ENCODE measurements around the gene ZNF148.
A peak's percentile ranks its signal among the peaks of the same experiment; 100 is the strongest.
"Not testable (repeated sequence)": the region's sequence is repeated elsewhere in the genome, so short reads cannot be mapped to it uniquely, and the experiment has no call there.

Gene ZNF148

GRCh38 chr3:125374501-125374995 is 577 bp downstream of the ZNF148 start:
- DNase-seq (ENCODE audit: low read depth in 2 of 2), result peak in 1 of 2 donors; percentile 12

DNA sequence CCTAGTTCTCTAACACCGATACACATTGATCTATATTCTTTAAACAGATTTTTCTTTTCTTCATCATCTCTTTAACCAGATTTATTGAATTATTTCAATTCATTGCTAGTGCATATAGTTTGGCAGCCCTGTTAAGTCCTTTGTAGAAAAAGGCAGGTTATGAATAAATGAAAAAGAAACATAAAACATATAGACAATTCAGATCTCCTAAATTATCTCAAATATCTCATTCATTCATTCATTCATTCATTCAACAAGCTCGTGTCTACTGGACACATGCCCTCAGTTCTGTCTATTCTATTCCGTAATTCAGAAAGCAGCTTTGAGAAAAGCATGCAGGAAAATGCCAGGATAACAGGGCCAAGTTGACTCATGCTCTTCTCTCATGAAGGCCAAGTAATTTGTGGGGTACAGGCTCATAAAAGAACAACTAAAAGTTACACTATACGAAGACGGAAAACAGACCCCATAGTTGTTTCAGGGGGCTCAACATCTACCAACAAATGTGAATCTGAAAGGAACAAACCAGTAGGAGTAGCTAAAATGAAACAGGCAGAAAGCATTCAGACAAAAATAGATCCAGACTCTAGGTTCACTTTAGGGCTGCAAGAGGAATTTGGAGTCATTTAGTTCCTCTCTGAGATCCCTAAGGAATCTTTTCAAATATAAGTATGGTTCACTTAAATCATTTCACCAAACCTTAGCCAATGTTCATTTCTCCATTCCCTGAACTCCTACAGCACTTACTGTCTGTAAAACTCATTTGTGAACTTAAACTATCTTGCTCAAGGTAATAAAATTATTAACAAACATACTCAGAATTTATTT is 7.5 kb downstream of the ZNF148 start:
- no peak for DNase-seq (ENCODE audit: low read depth in 2 of 2)

DNA sequence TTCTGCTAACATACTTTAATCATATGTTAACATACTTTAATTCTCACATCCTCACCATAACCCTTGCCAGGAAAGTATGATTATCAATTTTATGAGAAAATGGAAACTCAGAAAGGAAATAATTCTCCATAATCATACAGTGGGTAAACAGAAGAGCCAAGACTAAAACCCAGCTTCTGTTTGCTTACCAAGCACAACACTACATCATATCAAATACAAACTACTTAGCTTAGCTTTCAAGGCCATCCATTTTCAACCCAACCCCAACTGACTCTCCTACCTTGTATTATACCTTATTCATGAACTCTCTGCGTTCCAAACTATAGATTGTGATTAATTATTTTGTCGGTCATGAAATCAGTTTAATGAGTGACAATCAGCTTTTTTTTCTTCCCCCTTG is 9.0 kb downstream of the ZNF148 start:
- DNase-seq (ENCODE audit: low read depth in 2 of 2), result no peak

- DNase-seq (ENCODE audit: low read depth in 2 of 2), result no peak
Measured at GRCh38 chr3:125359700-125360099, 15.4 kb downstream of the ZNF148 start.

- no peak for DNase-seq (ENCODE audit: low read depth in 2 of 2)
Measured at GRCh38 chr3:125358923-125359322, 16.2 kb downstream of the ZNF148 start.

DNA sequence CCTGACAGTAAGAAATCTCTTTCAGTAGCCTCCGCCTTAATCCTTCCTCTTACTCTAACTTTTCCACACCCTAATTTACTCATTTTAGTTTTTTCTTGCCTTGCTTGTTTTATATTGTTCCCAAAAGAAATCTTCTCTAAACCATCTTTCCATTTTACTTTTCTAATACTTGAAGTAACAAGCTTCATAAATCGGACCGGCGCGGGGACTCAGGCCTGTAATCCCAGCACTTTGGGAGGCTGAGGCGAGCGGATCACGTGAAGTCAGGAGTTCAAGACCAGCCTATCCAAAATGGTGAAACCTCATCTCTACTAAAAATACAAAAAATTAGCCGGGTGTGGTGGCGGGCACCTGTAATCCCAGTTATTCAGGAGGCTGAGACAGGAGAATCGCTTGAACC is 17.3 kb downstream of the ZNF148 start:
- DNase-seq (ENCODE audit: low read depth in 2 of 2), result no peak

DNA sequence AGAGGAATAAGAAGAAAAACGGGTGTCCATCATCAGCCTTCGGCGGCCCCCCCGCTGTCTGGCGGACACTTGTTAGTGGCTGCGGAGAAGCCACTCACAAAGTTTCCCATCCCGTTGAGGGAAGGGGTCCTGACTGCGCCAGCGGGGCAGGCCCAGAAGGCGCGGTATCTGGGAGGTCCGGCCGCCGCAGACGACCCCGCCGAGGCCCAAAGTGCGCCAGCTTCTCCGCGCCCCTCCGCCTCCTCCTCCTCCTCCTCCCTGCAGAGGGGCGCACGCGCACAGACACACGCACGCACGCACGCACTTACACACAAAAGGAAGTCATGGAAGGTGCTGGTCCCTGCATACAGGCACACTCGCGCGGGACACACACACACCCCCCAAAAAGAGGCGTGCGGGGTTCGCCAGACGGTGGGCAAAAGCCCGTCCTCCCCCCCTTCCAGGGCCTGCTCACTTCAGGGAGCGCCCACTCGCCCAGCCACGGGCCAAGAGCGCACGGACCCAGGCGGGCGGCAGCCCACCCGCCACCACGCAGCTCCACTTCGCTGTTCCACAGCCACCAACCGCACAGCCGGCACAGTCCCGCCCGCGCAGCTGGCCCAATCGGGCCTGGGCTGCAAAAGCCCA is 18.0 kb downstream of the ZNF148 start:
- peak in 1 of 2 donors; percentile 1 for DNase-seq (ENCODE audit: low read depth in 2 of 2)

DNA sequence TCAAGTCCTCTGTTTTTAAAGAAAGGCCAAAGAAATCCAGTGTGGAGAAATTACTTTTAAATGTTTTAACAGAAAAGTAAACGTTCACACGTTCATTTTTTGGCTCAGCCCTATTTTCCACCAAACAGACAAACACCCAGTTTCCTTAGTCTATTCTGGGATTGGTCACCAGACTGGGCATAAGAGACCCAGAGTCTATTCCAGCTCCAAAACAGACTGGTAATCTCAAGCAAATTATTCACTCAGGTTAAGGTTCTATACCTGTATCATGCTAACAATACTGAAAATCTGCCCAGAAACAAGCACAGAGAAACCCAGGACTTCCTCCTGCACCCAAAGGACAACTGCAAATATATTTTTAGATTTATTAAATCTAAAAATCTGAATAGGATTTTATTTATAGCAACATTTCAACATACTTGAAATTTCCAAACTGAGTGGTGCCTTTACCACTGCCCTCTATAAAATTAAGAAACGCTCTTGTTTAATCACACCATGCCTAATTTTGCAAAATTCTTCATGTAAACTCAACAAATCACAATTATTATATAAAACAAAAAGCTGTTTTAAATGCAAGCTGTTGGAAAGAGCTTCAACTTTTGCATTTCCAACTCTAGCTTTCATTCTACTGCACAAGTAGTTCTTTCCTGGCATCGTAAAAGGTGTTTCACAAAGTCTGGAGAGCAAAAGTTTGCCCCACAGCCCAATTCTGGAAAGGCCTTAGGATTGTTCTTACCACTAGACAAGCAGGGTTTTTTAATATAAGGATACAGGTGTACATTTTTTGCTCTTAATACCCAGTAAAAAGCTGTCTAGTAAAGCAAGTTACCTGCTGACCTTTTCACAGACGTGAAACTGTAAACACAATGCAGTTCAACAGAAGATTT is 18.7 kb downstream of the ZNF148 start:
- no peak for DNase-seq (ENCODE audit: low read depth in 2 of 2)

DNA sequence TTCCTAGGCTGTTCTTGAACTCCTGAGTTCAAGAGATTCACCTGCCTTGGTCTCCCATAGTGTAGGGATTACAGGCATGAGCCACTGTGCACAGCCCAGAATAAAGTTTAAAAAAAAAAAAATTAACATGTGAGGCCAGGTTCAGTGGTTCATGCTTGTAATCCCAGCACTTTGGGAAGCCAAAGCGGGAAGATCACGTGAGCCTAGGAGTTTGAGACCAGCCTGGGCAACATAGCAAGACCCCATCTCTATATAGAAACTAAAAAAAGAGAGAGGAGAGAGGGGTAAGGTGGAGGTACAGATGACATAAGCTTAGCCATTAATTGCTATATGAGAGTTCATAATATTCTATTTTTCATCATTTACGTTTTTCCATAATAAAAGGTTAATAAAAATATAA is 21.5 kb downstream of the ZNF148 start:
- no peak for DNase-seq (ENCODE audit: low read depth in 2 of 2)

DNA sequence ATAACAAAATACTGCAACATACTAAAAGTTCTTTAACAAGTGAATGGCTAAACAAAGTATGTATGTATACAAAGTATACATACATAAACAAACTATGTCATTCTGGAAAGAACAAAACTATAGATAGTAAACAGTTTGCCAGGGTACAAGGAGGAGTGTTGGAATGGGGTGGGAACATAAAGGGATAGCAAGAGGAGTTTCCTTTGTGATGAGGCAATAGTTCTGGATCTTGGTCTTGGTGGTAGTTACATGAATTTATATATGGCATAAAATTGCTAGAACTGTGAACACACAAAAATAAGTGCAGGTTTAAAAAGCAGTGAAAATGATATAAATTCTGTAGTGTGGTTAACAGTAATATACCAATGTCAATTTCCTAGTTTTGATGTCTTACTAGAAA is 22.0 kb downstream of the ZNF148 start:
- no peak for DNase-seq (ENCODE audit: low read depth in 2 of 2)

DNA sequence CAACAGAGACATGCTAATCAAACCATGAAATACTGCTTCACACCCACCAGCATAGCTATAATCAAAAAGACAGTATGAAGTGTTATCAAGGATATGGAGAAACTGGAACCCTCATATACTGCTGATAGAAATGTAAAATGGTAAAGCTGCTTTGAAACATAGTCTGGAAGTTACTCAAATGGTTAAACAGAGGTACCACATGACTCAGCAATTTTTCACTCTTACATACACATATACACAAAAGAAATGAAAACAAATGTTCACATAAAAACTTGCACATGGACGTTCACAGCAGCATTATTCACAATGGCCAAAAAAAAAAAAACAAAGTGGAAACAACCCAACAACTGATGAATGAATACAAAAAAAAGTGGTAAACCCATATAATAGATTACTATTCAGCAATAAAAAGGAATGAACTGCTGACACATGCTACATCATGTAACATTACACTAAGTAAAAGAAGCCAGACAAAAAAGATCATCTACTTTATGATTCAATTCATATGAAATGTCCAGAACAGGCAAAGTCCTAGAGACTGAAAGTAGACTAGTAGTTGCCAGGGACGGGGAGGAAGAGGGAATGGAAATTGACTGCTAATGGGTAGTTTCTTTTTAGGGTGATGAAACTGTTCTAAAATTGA is 23.2 kb downstream of the ZNF148 start:
- DNase-seq (ENCODE audit: low read depth in 2 of 2), result no peak

- no peak for DNase-seq (ENCODE audit: low read depth in 2 of 2)
Measured at GRCh38 chr3:125351152-125351551, 24.0 kb downstream of the ZNF148 start.

GRCh38 chr3:125350597-125350996 is 24.5 kb downstream of the ZNF148 start:
- DNase-seq (ENCODE audit: low read depth in 2 of 2), result no peak

GRCh38 chr3:125349556-125350165 is 25.5 kb downstream of the ZNF148 start:
- no peak for DNase-seq (ENCODE audit: low read depth in 2 of 2)

DNA sequence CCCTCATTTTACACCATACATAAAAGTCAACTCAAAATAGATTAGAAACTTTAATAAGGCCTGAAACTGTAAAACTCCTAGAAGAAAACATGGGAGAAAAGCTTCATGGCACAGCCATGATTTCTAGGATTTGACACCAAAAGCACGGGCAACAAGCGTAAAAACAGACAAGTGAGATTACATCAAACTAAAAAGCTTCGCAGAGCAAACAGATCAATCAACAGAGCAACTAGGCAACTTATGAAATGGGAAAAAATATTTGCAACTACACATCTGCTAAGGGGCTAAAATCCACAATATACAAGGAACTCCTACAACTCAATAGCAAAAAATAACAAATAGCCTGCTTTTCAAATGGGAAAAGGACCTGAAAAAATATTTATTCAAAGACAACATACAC is 26.1 kb downstream of the ZNF148 start:
- no peak for DNase-seq (ENCODE audit: low read depth in 2 of 2)

DNA sequence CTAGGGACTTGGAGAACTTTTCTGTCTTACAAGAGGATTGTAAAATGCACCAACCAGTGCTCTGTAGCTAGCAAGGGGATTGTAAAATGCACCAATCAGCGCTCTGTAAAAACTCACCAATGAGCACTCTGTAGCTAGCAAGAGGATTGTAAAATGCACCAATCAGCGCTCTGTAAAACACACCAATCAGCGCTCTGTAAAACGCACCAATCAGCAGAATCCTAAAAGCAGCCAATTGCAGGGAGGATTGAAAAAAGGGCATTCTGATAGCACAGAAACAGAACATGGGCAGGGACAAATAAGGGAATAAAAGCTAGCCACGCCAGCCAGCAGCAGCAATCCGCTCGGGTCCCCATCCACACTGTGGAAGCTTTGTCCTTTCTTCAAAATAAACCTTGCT is 31.8 kb downstream of the ZNF148 start:
- not testable (repeated sequence) for DNase-seq (ENCODE audit: low read depth in 2 of 2)

DNA sequence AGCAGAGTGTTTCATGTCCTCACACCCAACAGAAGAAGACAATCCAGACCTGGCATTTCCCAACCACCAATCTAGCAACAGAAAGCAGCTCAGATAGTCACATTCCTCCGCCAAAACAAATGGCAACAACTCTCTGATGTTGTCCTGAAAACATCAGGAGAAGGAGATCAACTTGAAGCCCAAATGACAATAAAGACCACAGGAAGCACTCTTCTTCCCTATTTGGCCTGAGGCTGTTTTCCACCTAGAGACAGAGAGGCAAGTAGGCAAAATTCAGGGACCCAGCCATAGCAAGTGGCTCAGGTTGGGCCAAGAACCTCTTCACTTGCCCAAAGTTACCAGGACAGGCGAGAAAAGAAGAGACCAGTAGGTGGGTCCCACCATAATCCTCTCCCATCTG is 35.0 kb downstream of the ZNF148 start:
- DNase-seq (ENCODE audit: low read depth in 2 of 2), result no peak

DNA sequence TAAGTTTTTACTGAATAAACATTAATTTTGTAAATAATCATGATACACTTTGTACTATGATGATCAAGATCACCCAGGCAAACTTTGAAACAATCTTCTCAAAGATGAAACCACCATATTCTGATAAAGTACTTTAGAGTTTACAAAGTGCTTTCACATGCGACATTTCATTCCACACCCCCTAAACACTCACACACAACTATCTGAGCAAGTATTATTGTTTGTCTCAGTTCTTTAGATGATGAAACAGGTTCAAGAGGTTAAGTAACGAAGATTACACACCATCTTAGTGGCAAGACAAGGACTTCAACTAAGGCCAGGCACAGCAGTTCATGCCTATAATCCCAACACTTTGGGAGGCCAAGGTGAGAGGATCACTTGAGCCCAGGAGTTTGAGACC is 37.6 kb downstream of the ZNF148 start:
- DNase-seq (ENCODE audit: low read depth in 2 of 2), result no peak

DNA sequence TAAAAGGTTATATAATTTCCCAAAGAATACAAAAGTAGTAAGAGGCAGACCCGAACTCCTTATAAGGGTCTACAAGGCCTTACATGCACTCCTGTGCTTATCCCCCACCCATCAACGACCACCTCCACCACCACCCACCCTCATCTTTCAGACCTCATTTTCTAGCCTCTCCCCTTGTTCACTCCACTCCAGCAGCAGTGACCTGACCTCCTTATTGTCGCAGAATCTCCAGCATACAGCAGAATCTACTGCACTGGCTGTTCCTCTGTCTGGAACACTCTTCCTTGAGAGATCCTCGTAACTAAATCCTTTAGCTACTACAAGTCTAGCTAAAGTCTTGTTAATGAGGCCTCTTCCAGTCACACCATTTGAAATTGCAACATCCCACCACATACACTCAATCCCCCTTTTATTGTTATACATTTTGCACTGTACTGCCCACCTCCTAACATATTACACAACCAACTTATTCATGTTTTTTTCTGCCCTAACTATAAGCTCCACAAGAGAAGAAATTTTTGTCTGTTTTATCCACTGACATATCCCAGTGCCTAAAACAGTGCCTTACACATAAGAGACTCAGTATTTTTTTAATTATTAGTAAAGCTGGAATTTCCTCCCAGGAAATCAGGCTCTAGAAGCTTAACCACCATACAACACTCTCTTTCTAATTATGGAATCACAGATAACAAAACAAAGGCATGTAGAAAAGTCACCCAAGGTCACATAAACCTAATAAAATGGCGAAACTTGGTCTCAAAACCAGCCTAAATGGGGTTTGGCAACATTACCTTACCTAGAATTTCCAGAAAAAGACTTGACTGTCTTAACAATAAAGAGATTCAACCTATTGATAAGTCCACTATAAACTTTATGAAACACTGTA is 40.2 kb downstream of the ZNF148 start:
- no peak for DNase-seq (ENCODE audit: low read depth in 2 of 2)

GRCh38 chr3:125332504-125332903 is 42.6 kb downstream of the ZNF148 start:
- DNase-seq (ENCODE audit: low read depth in 2 of 2), result no peak

Data from stimulated activated CD8-positive, alpha-beta memory T cell treated with anti-CD3 and anti-CD28 coated beads, Interleukin-7, amount 100 ng/mL, for 1 hour (primary cell).